Prostate gland (tissue), 2 donors: Measurements from ENCODE around the gene NCCRP1. TPM values are rescaled to one million over a fixed set of nuclear protein-coding genes. Genes with fewer than 3 reads are reported as not detected.

Source experiments
- DNase-seq: peaks from one replicate; pipeline ENCODE4 v3.0.0-alpha.2; 2019; ENCODE audit warnings: low spot score
- H3K27ac ChIP-seq, 2 donors: fragments of 200-600 bp; sonication (generic); 2 replicates each; pipeline ENCODE4 v1.5.1; 2017 to 2019
- H3K27me3 ChIP-seq: fragments of 200-600 bp; sonication (generic); replicated peaks from 2 replicates; pipeline ENCODE4 v1.5.1; 2019; ENCODE audit not compliant: insufficient read depth
- H3K36me3 ChIP-seq, 2 donors: fragments of 200-600 bp; sonication (generic); 1 replicate in 1 of 2; 2 replicates in 1 of 2; pipeline versions ENCODE4 v1.5.1 to v1.8.1; 2017 to 2019
- H3K4me1 ChIP-seq: fragments of 200-600 bp; sonication (generic); replicated peaks from 2 replicates; pipeline ENCODE4 v1.5.1; 2019
- H3K4me3 ChIP-seq, 2 donors: fragments of 200-600 bp; sonication (generic); 2 replicates each; pipeline ENCODE4 v1.5.1; 2017 to 2019
- H3K9me3 ChIP-seq: fragments of 200-600 bp; sonication (generic); 2 replicates; pipeline ENCODE4 v1.5.1; 2017
- CTCF ChIP-seq, 4 experiments: fragments of 200-600 bp in 2 of 4; fragments of 450-650 bp in 2 of 4; sonication (generic) in 2 of 4; IDR thresholded peaks; 1 replicate in 3 of 4; 2 replicates in 1 of 4; pipeline ENCODE4 v1.5.1; 2016 to 2019; ENCODE audit warnings: antibody characterized with exemption in 4 of 4, mild to moderate bottlenecking in 2 of 4, moderate library complexity in 2 of 4
- POLR2A ChIP-seq: fragments of 450-650 bp; IDR thresholded peaks from one replicate; pipeline ENCODE4 v1.6.1; 2016; ENCODE audit warnings: antibody characterized with exemption, mild to moderate bottlenecking
- POLR2AphosphoS5 ChIP-seq: sonication (generic); formaldehyde crosslinking; IDR thresholded peaks from one replicate; pipeline ENCODE4 v1.6.1; 2017; ENCODE audit warnings: antibody characterized with exemption
- WGBS: methylation state at CpG from one replicate; pipeline ENCODE4 v1.1.5; 2018; 5-methylcytosine and 5-hydroxymethylcytosine counted together
- intact Hi-C: fragments of 100-400 bp; cut with DNase I; formaldehyde crosslinking; loops from one replicate; pipeline ENCODE4 v1.14.2; 2022
- total RNA-seq, 2 donors: library from RNA; depleted of rRNA; stranded (reverse); fragments of >200 nt; gene quantifications; one replicate each; pipeline ENCODE4 v1.1.0, GENCODE V29; 2016

The NCCRP1 gene
- total RNA-seq, 2 donors from 2014 or later: 1.4 to 2.7 TPM

- Histone ChIP-seq H3K27me3 (no peaks in the 10 kb centered on the region), H3K4me3 (no peak overlapping the region), H3K27ac (no peak overlapping the region), H3K9me3 (no peaks in the 10 kb centered on the region), H3K36me3 (peaks cover 13 to 32% of the 10 kb centered on the region in 2 donors), H3K4me1 (peaks cover 12% of the 10 kb centered on the region)
- WGBS: 81% methylated on average over 26 of the region's 27 CpGs
- TF ChIP-seq CTCF (IDR thresholded peaks at IDR 0.05): no peak
- no peak for TF ChIP-seq POLR2AphosphoS5
- no peak for TF ChIP-seq POLR2A
- DNase-seq: no peak
- intact Hi-C loops: no loop called here
These were observed 25.0 kb upstream of the NCCRP1 start for GRCh38 chr19:39171479-39172465.

GRCh38 chr19:39172700-39173501 lies 23.9 kb upstream of the NCCRP1 start:
- no peak overlapping the region for H3K4me3 ChIP-seq
- no peaks in the 10 kb centered on the region for H3K9me3 ChIP-seq
- peaks cover 3% of the 10 kb centered on the region for H3K4me1 ChIP-seq
- 85% methylated on average over 22 of the region's 45 CpGs for WGBS
- TF ChIP-seq POLR2A (no peak), CTCF (IDR thresholded peaks at IDR 0.05) (no peak), POLR2AphosphoS5 (no peak)
- intact Hi-C loops: no loop called here
- H3K36me3 ChIP-seq: peaks cover 13 to 35% of the 10 kb centered on the region in 2 donors
- no peak for DNase-seq
- H3K27me3 ChIP-seq: no peaks in the 10 kb centered on the region
- no peak overlapping the region for H3K27ac ChIP-seq

- no peaks in the 10 kb centered on the region for H3K27me3 ChIP-seq
- peaks cover 13 to 39% of the 10 kb centered on the region in 2 donors for H3K36me3 ChIP-seq
- intact Hi-C loops: no loop called here
- no peak overlapping the region for H3K4me3 ChIP-seq
- TF ChIP-seq POLR2AphosphoS5 (no peak), CTCF (IDR thresholded peaks at IDR 0.05) (no peak), POLR2A (no peak)
- no peak overlapping the region for H3K27ac ChIP-seq
- no peaks in the 10 kb centered on the region for H3K4me1 ChIP-seq
- 95% methylated on average over 25 of the region's 25 CpGs for WGBS
- H3K9me3 ChIP-seq: no peaks in the 10 kb centered on the region
- no peak for DNase-seq
These were observed 23.2 kb upstream of the NCCRP1 start for GRCh38 chr19:39173502-39173991.

- H3K4me3 ChIP-seq: no peak overlapping the region
- H3K4me1 ChIP-seq: no peaks in the 10 kb centered on the region
- intact Hi-C loops: no loop called here
- WGBS: 87% methylated on average over 16 of the region's 16 CpGs
- H3K9me3 ChIP-seq: no peaks in the 10 kb centered on the region
- TF ChIP-seq POLR2AphosphoS5 (no peak), POLR2A (no peak), CTCF (IDR thresholded peaks at IDR 0.05) (no peak)
- DNase-seq: no peak
- H3K27ac ChIP-seq: no peak overlapping the region
- H3K36me3 ChIP-seq: peaks cover 13 to 39% of the 10 kb centered on the region in 2 donors
- no peaks in the 10 kb centered on the region for H3K27me3 ChIP-seq
These were observed 22.6 kb upstream of the NCCRP1 start for GRCh38 chr19:39174142-39174541.
